WTC11 (cell line): ENCODE results near the gene LAD1. TPM values are rescaled to one million over a fixed set of nuclear protein-coding genes. Genes with fewer than 3 reads are reported as not detected.

Experiments
- ATAC-seq: fragments of 200-7000 bp; cut with Tn5 transposase; 2 replicates; pipeline ENCODE4 v1.10.0; 2021; ENCODE audit warnings: mild to moderate bottlenecking, moderate library complexity
- CTCF ChIA-PET: fragments of 300-600 bp; sonication (Branson Sonifier 250); formaldehyde crosslinking; loops from one replicate; lab custom pipeline; 2021; ENCODE audit warnings: antibody characterized with exemption; lab: Charles Lee
- POLR2A ChIA-PET: fragments of 350-600 bp; sonication (Branson Sonifier 250); formaldehyde crosslinking; loops from one replicate; lab custom pipeline; 2021; ENCODE audit warnings: antibody characterized with exemption; lab: Charles Lee
- DNase-seq: peaks from one replicate; pipeline ENCODE4 v3.0.0; 2021; ENCODE audit warnings: low spot score
- H3K27ac Mint-ChIP-seq: 2 replicates; pipeline ENCODE4 v1.8.0; 2021; ENCODE audit warnings: mixed read lengths
- H3K27me3 Mint-ChIP-seq: 2 replicates; pipeline ENCODE4 v1.8.0; 2021; ENCODE audit warnings: low read depth, mild to moderate bottlenecking, moderate library complexity, mixed read lengths
- H3K36me3 Mint-ChIP-seq: 2 replicates; pipeline ENCODE4 v1.8.0; 2021; ENCODE audit warnings: mixed read lengths
- H3K4me1 Mint-ChIP-seq: 2 replicates; pipeline ENCODE4 v1.8.0; 2022; ENCODE audit warnings: mixed read lengths
- H3K4me3 Mint-ChIP-seq: 2 replicates; pipeline ENCODE4 v1.8.0; 2021; ENCODE audit warnings: mild to moderate bottlenecking, moderate library complexity, mixed read lengths
- H3K9me3 Mint-ChIP-seq: 2 replicates; pipeline ENCODE4 v1.8.0; 2021; ENCODE audit warnings: mixed read lengths
- AR ChIP-seq: fragments of 250-450 bp; sonication (Bioruptor Pico); IDR thresholded peaks from 2 replicates; pipeline ENCODE4 v1.9.0; 2021; ENCODE audit warnings: mild to moderate bottlenecking
- ATF1 ChIP-seq: sonication (generic); formaldehyde crosslinking; IDR thresholded peaks from 2 replicates; pipeline ENCODE4 v1.8.1; 2023; ENCODE audit warnings: mild to moderate bottlenecking, moderate library complexity, missing genetic modification reagents
- E2F4 ChIP-seq: sonication (generic); formaldehyde crosslinking; IDR thresholded peaks from 2 replicates; pipeline ENCODE4 v1.8.1; 2022; ENCODE audit warnings: low read depth, mild to moderate bottlenecking, moderate library complexity, missing genetic modification reagents, borderline replicate concordance
- ETV6 ChIP-seq: sonication (generic); formaldehyde crosslinking; IDR thresholded peaks from 2 replicates; pipeline ENCODE4 v1.8.1; 2022; ENCODE audit warnings: mild to moderate bottlenecking, missing genetic modification reagents
- GABPB1 ChIP-seq: sonication (generic); formaldehyde crosslinking; IDR thresholded peaks from 2 replicates; pipeline ENCODE4 v1.8.1; 2023; ENCODE audit warnings: mild to moderate bottlenecking, missing genetic modification reagents
- NR3C1 ChIP-seq: sonication (generic); formaldehyde crosslinking; conservative IDR thresholded peaks from 2 replicates; pipeline ENCODE4 v1.8.1; 2023; ENCODE audit warnings: low read depth, mild to moderate bottlenecking, missing genetic modification reagents
- RELA ChIP-seq: sonication (generic); formaldehyde crosslinking; IDR thresholded peaks from 2 replicates; pipeline ENCODE4 v1.8.1; 2022; ENCODE audit warnings: missing genetic modification reagents, mild to moderate bottlenecking, borderline replicate concordance
- SMAD3 ChIP-seq: sonication (generic); formaldehyde crosslinking; IDR thresholded peaks from 2 replicates; pipeline ENCODE4 v1.8.0; 2022; ENCODE audit warnings: missing genetic modification reagents, mild to moderate bottlenecking, borderline replicate concordance
- SP1 ChIP-seq: sonication (generic); formaldehyde crosslinking; conservative IDR thresholded peaks from 2 replicates; pipeline ENCODE4 v1.8.1; 2022; ENCODE audit warnings: missing genetic modification reagents
- TCF7 ChIP-seq: sonication (generic); formaldehyde crosslinking; IDR thresholded peaks from 2 replicates; pipeline ENCODE4 v1.8.0; 2022; ENCODE audit warnings: mild to moderate bottlenecking, low read depth, missing genetic modification reagents, moderate library complexity
- TEAD1 ChIP-seq: sonication (generic); formaldehyde crosslinking; IDR thresholded peaks from 2 replicates; pipeline ENCODE4 v1.8.0; 2022; ENCODE audit warnings: mild to moderate bottlenecking, missing genetic modification reagents
- TP53 ChIP-seq: sonication (generic); formaldehyde crosslinking; IDR thresholded peaks from 2 replicates; pipeline ENCODE4 v1.8.1; 2023; ENCODE audit warnings: mild to moderate bottlenecking, missing genetic modification reagents
- ZNF317 ChIP-seq: sonication (generic); formaldehyde crosslinking; IDR thresholded peaks from 2 replicates; pipeline ENCODE4 v1.8.1; 2023; ENCODE audit warnings: low read depth, mild to moderate bottlenecking, moderate library complexity, missing genetic modification reagents, borderline replicate concordance
- ZNF423 ChIP-seq: fragments of 250-450 bp; sonication (Bioruptor Pico); IDR thresholded peaks from 2 replicates; pipeline ENCODE4 v2.1.2; 2022; ENCODE audit warnings: mild to moderate bottlenecking, moderate library complexity
- total RNA-seq: library from RNA; stranded (reverse); gene quantifications from 3 replicates; pipeline ENCODE4 v1.2.3, GENCODE V29; 2021
- TF ChIP-seq, protein P1 (sequence below): sonication (generic); formaldehyde crosslinking; IDR thresholded peaks from 2 replicates; pipeline ENCODE4 v1.8.1; 2023; ENCODE audit warnings: mild to moderate bottlenecking, missing genetic modification reagents
- TF ChIP-seq, protein P2 (sequence below): sonication (generic); formaldehyde crosslinking; IDR thresholded peaks from 2 replicates; pipeline ENCODE4 v1.8.1; 2023; ENCODE audit warnings: mild to moderate bottlenecking, missing genetic modification reagents, borderline replicate concordance
- TF ChIP-seq, protein P3 (sequence below): fragments of 250-450 bp; sonication (Bioruptor Pico); IDR thresholded peaks from 2 replicates; pipeline ENCODE4 v1.9.0; 2021; ENCODE audit warnings: moderate library complexity, mild to moderate bottlenecking, inconsistent platforms, borderline replicate concordance
- TF ChIP-seq, protein P4 (sequence below): sonication (generic); formaldehyde crosslinking; IDR thresholded peaks from 2 replicates; pipeline ENCODE4 v1.8.0; 2023; ENCODE audit warnings: missing genetic modification reagents
- TF ChIP-seq, protein P5 (sequence below): sonication (generic); formaldehyde crosslinking; IDR thresholded peaks from 2 replicates; pipeline ENCODE4 v1.8.1; 2022; ENCODE audit warnings: mild to moderate bottlenecking, moderate library complexity, missing genetic modification reagents

LAD1 gene
- total RNA-seq, 1 experiment from 2014 or later = 14.9 TPM

GRCh38 chr1:201399352-201400126, 415 bp upstream of the LAD1 start (continued):
- TF ChIP-seq AR (CRISPR knock-in tag) = no peak
- TF ChIP-seq, protein P1, sequence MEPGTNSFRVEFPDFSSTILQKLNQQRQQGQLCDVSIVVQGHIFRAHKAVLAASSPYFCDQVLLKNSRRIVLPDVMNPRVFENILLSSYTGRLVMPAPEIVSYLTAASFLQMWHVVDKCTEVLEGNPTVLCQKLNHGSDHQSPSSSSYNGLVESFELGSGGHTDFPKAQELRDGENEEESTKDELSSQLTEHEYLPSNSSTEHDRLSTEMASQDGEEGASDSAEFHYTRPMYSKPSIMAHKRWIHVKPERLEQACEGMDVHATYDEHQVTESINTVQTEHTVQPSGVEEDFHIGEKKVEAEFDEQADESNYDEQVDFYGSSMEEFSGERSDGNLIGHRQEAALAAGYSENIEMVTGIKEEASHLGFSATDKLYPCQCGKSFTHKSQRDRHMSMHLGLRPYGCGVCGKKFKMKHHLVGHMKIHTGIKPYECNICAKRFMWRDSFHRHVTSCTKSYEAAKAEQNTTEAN (CRISPR knock-in tag) = peak; percentile 52; the same call in 1 of the 2 replicates
- TF ChIP-seq ETV6 (CRISPR knock-in tag) = peak; percentile 42; the same call in 1 of the 2 replicates
- peak; percentile 92; the same call in 1 of the 2 replicates for TF ChIP-seq TP53 (CRISPR knock-in tag)
- TF ChIP-seq TEAD1 (CRISPR knock-in tag) = peak; percentile 58; the same call in 1 of the 2 replicates
- TF ChIP-seq, protein P2, sequence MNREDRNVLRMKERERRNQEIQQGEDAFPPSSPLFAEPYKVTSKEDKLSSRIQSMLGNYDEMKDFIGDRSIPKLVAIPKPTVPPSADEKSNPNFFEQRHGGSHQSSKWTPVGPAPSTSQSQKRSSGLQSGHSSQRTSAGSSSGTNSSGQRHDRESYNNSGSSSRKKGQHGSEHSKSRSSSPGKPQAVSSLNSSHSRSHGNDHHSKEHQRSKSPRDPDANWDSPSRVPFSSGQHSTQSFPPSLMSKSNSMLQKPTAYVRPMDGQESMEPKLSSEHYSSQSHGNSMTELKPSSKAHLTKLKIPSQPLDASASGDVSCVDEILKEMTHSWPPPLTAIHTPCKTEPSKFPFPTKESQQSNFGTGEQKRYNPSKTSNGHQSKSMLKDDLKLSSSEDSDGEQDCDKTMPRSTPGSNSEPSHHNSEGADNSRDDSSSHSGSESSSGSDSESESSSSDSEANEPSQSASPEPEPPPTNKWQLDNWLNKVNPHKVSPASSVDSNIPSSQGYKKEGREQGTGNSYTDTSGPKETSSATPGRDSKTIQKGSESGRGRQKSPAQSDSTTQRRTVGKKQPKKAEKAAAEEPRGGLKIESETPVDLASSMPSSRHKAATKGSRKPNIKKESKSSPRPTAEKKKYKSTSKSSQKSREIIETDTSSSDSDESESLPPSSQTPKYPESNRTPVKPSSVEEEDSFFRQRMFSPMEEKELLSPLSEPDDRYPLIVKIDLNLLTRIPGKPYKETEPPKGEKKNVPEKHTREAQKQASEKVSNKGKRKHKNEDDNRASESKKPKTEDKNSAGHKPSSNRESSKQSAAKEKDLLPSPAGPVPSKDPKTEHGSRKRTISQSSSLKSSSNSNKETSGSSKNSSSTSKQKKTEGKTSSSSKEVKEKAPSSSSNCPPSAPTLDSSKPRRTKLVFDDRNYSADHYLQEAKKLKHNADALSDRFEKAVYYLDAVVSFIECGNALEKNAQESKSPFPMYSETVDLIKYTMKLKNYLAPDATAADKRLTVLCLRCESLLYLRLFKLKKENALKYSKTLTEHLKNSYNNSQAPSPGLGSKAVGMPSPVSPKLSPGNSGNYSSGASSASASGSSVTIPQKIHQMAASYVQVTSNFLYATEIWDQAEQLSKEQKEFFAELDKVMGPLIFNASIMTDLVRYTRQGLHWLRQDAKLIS (CRISPR knock-in tag) = peak; percentile 79; the same call in 1 of the 2 replicates
- peak; percentile 80 for TF ChIP-seq SP1 (CRISPR knock-in tag)
- TF ChIP-seq ZNF423 (CRISPR knock-in tag) = peak; percentile 93

GRCh38 chr1:201397675-201398074, 1.4 kb downstream of the LAD1 start:
- ATAC-seq = no peak
- H3K9me3 Mint-ChIP-seq = no peaks in the 10 kb centered on the region
- peaks cover 32% of the 10 kb centered on the region for H3K4me1 Mint-ChIP-seq
- POLR2A ChIA-PET = no interaction called here
- no peak for DNase-seq
- peak overlapping the region; percentile 62 for H3K4me3 Mint-ChIP-seq
- no peaks in the 10 kb centered on the region for H3K36me3 Mint-ChIP-seq
- H3K27me3 Mint-ChIP-seq = peaks cover 8% of the 10 kb centered on the region; the same call in 1 of the 2 replicates
- CTCF ChIA-PET = interaction anchor here (1.2 to 3.8 kb wide), 3 partner anchors 11 to 116 kb away, joined by 3 to 23 read pairs (median 21); no protein-coding TSS in a partner anchor
- H3K27ac Mint-ChIP-seq = no peak overlapping the region
- TF ChIP-seq GABPB1 (no peak), ZNF317 (no peak), E2F4 (CRISPR knock-in tag) (no peak), TCF7 (CRISPR knock-in tag) (no peak), NR3C1 (CRISPR knock-in tag) (no peak), ATF1 (CRISPR knock-in tag) (no peak), SMAD3 (CRISPR knock-in tag) (no peak), ETV6 (CRISPR knock-in tag) (no peak), SP1 (CRISPR knock-in tag) (no peak), RELA (CRISPR knock-in tag) (no peak)
- TF ChIP-seq, protein P3, sequence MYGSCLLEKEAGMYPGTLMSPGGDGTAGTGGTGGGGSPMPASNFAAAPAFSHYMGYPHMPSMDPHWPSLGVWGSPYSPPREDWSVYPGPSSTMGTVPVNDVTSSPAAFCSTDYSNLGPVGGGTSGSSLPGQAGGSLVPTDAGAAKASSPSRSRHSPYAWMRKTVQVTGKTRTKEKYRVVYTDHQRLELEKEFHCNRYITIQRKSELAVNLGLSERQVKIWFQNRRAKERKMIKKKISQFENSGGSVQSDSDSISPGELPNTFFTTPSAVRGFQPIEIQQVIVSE (CRISPR knock-in tag) = no peak
- TF ChIP-seq, protein P4, sequence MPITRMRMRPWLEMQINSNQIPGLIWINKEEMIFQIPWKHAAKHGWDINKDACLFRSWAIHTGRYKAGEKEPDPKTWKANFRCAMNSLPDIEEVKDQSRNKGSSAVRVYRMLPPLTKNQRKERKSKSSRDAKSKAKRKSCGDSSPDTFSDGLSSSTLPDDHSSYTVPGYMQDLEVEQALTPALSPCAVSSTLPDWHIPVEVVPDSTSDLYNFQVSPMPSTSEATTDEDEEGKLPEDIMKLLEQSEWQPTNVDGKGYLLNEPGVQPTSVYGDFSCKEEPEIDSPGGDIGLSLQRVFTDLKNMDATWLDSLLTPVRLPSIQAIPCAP (CRISPR knock-in tag) = no peak
- TF ChIP-seq, protein P1 (CRISPR knock-in tag) = no peak
- TF ChIP-seq, protein P5, sequence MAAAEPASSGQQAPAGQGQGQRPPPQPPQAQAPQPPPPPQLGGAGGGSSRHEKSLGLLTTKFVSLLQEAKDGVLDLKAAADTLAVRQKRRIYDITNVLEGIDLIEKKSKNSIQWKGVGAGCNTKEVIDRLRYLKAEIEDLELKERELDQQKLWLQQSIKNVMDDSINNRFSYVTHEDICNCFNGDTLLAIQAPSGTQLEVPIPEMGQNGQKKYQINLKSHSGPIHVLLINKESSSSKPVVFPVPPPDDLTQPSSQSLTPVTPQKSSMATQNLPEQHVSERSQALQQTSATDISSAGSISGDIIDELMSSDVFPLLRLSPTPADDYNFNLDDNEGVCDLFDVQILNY (CRISPR knock-in tag) = no peak
